ENCODE measurements around the gene EPC2. TPM values are rescaled to one million over a fixed set of nuclear protein-coding genes. Genes with fewer than 3 reads are reported as not detected.

The EPC2 gene
- total RNA-seq, 2 experiments from 2014 or later = 12.8 to 26.3 TPM

DNA sequence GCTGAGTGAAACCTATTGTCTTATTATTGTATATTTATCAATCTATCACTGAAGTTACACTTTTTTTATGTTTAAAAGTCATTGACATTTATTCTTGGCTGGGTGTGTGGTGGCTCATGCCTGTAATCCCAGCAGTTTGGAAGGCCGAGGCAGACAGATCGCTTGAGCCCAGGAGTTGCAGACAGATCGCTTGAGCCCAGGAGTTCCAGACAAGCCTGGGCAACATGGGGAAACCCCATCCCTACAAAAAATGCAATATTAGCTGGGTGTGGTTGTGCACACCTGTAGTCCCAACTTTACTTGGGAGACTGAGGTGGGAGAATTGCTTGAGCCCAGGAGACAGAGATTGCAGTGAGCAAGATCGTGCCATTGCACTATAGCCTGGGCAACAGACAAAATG, 97.8 kb downstream of the EPC2 start:
- no peaks in the 10 kb centered on the region for H3K79me2 ChIP-seq (ENCODE audit: insufficient read depth, low read depth, low read length)
- no peak overlapping the region for H3K27ac ChIP-seq (ENCODE audit: low read depth, low read length, poor library complexity, severe bottlenecking)
- H3K36me3 ChIP-seq (ENCODE audit: insufficient read depth, low read length) = no peaks in the 10 kb centered on the region
- no peaks in the 10 kb centered on the region for H3K9me3 ChIP-seq (ENCODE audit: low read length)
- no TSS peak for BruUV-seq (replicated peaks)
- no peaks in the 10 kb centered on the region for H3K4me1 ChIP-seq (ENCODE audit: insufficient read depth, low read length, poor library complexity, severe bottlenecking)
- no peak overlapping the region for H3K4me3 ChIP-seq (ENCODE audit: low read depth, low read length, poor library complexity, severe bottlenecking)
- no peak overlapping the region for H2AFZ ChIP-seq (ENCODE audit: low read length)
- no peak overlapping the region for H3K4me2 ChIP-seq (ENCODE audit: low read length)
- POLR2A ChIA-PET = interaction anchor here (0.6 kb wide), 1 partner anchor 29 kb away, joined by 4 read pairs; no protein-coding TSS in a partner anchor
- intact Hi-C loops (cut with micrococcal nuclease; ENCODE audit: unreplicated experiment) = no loop called here
- CTCF ChIA-PET (ENCODE audit: unreplicated experiment) = no interaction called here
- TF ChIP-seq, protein P1, sequence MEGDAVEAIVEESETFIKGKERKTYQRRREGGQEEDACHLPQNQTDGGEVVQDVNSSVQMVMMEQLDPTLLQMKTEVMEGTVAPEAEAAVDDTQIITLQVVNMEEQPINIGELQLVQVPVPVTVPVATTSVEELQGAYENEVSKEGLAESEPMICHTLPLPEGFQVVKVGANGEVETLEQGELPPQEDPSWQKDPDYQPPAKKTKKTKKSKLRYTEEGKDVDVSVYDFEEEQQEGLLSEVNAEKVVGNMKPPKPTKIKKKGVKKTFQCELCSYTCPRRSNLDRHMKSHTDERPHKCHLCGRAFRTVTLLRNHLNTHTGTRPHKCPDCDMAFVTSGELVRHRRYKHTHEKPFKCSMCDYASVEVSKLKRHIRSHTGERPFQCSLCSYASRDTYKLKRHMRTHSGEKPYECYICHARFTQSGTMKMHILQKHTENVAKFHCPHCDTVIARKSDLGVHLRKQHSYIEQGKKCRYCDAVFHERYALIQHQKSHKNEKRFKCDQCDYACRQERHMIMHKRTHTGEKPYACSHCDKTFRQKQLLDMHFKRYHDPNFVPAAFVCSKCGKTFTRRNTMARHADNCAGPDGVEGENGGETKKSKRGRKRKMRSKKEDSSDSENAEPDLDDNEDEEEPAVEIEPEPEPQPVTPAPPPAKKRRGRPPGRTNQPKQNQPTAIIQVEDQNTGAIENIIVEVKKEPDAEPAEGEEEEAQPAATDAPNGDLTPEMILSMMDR (conservative IDR thresholded peaks at IDR 0.05; ENCODE audit: low read length) = no peak
- TF ChIP-seq EZH2phosphoT487 (IDR thresholded peaks at IDR 0.05; ENCODE audit: borderline replicate concordance, low read depth, low read length) = no peak
- H4K20me1 ChIP-seq (ENCODE audit: insufficient read depth, low read length) = no peaks in the 10 kb centered on the region
- H3K9me2 ChIP-seq (ENCODE audit: insufficient read depth, low read length) = no peaks in the 10 kb centered on the region
- DNase-seq (ENCODE audit: low spot score) = no peak

DNA sequence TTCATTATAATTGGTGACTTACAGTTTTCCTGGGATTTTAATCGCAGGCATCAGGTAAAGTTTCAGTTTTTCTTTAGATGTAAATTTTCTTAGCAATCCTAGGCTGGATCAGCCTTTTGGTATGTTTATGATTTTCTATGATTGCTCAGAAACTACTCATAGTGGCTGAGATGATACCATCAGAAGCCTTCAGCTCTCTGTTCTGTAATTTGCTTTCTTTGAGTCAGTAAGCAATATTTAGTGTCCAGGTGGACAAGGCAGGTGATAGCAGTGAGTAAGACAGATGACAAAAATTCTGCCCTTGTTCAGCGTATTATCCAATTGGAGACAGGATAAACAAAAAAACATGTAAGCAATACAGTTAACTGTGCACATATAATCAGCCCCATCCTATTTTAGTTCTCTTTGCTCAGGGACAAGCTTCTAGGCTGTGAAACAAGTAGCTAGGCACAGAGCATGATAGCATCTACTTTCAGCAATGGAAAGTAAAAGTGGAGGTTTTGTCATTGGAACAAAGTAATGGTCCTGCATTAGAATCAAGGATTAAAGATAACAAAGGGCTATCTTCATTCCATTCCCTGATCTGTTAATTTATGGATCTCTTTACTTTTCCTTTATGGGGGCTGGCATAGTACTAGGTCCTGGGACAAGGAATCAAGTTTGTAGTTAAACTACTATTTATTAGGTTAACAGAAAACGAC, 100.8 kb downstream of the EPC2 start:
- POLR2A ChIA-PET = interaction anchor here (0.5 to 1.0 kb wide), 4 partner anchors 9 to 74 kb away, joined by 3 to 4 read pairs (median 3); no protein-coding TSS in a partner anchor

More for the DNA sequence above, 100.8 kb downstream of the EPC2 start:
- intact Hi-C loops (cut with micrococcal nuclease; ENCODE audit: unreplicated experiment) = no loop called here
- H3K27ac ChIP-seq (ENCODE audit: low read depth, low read length, poor library complexity, severe bottlenecking) = no peak overlapping the region
- no peaks in the 10 kb centered on the region for H3K9me3 ChIP-seq (ENCODE audit: low read length)
- H4K20me1 ChIP-seq (ENCODE audit: insufficient read depth, low read length) = no peaks in the 10 kb centered on the region
- H3K4me2 ChIP-seq (ENCODE audit: low read length) = no peak overlapping the region
- no peaks in the 10 kb centered on the region; the same call in 1 of the 2 replicates for H3K79me2 ChIP-seq (ENCODE audit: insufficient read depth, low read depth, low read length)
- H3K4me1 ChIP-seq (ENCODE audit: insufficient read depth, low read length, poor library complexity, severe bottlenecking) = no peaks in the 10 kb centered on the region
- TF ChIP-seq EZH2phosphoT487 (IDR thresholded peaks at IDR 0.05; ENCODE audit: borderline replicate concordance, low read depth, low read length) = no peak
- TF ChIP-seq, protein P1 (conservative IDR thresholded peaks at IDR 0.05; ENCODE audit: low read length) = no peak
- no peak overlapping the region for H2AFZ ChIP-seq (ENCODE audit: low read length)
- BruUV-seq (replicated peaks) = no TSS peak
- H3K36me3 ChIP-seq (ENCODE audit: insufficient read depth, low read length) = 0 out of 2 replicates have a peak, but pooled peaks cover 2% of the 10 kb centered on the region
- no peaks in the 10 kb centered on the region; the same call in 1 of the 2 replicates for H3K9me2 ChIP-seq (ENCODE audit: insufficient read depth, low read length)
- CTCF ChIA-PET (ENCODE audit: unreplicated experiment) = no interaction called here
- no peak for DNase-seq (ENCODE audit: low spot score)
- H3K4me3 ChIP-seq (ENCODE audit: low read depth, low read length, poor library complexity, severe bottlenecking) = no peak overlapping the region
